ENCODE data around the gene CEACAM4. TPM values are rescaled to one million over a fixed set of nuclear protein-coding genes. Genes with fewer than 3 reads are reported as not detected.

Gene CEACAM4
- total RNA-seq, 2 experiments from 2014 or later: 0.36 to 0.84 TPM

DNA sequence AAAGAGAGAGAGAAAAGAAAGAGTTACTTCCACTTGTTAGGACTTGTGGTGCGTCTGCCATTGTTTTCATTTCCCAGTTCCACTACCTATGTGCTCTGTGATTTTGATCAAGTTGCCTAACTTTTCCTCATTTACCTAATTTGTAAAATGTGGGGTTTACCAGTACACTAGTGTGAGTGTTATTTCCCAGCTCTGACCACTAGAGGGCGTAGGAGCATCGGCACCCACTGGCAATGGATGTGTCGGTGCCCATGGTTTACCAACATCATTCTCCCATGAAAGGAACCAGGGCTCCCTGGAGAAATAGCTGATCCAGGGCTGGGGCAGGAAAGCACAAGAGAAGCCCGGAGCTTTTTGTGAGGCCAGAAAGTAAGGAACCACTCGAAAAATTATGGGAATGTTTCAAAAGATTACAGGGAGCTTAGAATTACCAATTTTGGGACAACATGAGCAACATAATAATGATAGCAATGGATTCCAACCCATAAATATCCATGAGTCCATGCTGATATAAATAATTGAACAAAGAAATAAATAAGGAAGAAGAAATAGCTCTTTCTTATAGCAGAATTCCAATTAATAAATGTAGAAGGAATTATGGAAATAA is 15.1 kb upstream of the CEACAM4 start:
- Mint-ChIP-seq H3K27me3 (peaks cover 14% of the 10 kb centered on the region), H3K36me3 (ENCODE audit: low read depth) (no peaks in the 10 kb centered on the region), H3K4me3 (no peak overlapping the region), H3K27ac (no peak overlapping the region), H3K4me1 (ENCODE audit: low read depth) (peaks cover 37% of the 10 kb centered on the region), H3K9me3 (no peaks in the 10 kb centered on the region)
- Histone ChIP-seq H3K4me3 (ENCODE audit: low read length) (no peak overlapping the region), H3K27me3 (ENCODE audit: control insufficient read depth in 1 of 2, insufficient read depth in 2 of 2, low read length in 2 of 2) (peaks cover 0 to 9% of the 10 kb centered on the region in 2 experiments), H3K9me3 (ENCODE audit: control insufficient read depth in 1 of 2, insufficient read depth in 1 of 2, low read length in 2 of 2) (no peaks in the 10 kb centered on the region), H3K4me1 (ENCODE audit: insufficient read depth, low read length) (peaks cover 38% of the 10 kb centered on the region), H3K27ac (ENCODE audit: low read depth in 1 of 2, low read length in 2 of 2) (no peak overlapping the region), H3K36me3 (ENCODE audit: insufficient read depth, low read length) (no peaks in the 10 kb centered on the region)
- intact Hi-C loops (cut with DNase I, micrococcal nuclease): loop anchor here (5.0 kb wide), 2 partner anchors 50 to 65 kb away; partner anchors contain the start of gene CEACAM5 (in 1 of the 2)
- DNase-seq (peak; percentile 49 to 87 (median 68)), ATAC-seq (ENCODE audit: poor library complexity) (peak; percentile 54)
- CTCF ChIA-PET: interaction anchor here (0.6 to 3.1 kb wide), 12 partner anchors 9 to 1116 kb away, joined by 3 to 10 read pairs (median 3); no protein-coding TSS in a partner anchor
- TF ChIP-seq, protein P1, sequence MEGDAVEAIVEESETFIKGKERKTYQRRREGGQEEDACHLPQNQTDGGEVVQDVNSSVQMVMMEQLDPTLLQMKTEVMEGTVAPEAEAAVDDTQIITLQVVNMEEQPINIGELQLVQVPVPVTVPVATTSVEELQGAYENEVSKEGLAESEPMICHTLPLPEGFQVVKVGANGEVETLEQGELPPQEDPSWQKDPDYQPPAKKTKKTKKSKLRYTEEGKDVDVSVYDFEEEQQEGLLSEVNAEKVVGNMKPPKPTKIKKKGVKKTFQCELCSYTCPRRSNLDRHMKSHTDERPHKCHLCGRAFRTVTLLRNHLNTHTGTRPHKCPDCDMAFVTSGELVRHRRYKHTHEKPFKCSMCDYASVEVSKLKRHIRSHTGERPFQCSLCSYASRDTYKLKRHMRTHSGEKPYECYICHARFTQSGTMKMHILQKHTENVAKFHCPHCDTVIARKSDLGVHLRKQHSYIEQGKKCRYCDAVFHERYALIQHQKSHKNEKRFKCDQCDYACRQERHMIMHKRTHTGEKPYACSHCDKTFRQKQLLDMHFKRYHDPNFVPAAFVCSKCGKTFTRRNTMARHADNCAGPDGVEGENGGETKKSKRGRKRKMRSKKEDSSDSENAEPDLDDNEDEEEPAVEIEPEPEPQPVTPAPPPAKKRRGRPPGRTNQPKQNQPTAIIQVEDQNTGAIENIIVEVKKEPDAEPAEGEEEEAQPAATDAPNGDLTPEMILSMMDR (IDR thresholded peaks at IDR 0.05): peak; percentile 97
- POLR2A ChIA-PET: interaction anchor here (0.8 to 1.1 kb wide), 4 partner anchors 12 to 50 kb away, joined by 3 to 4 read pairs (median 3); no protein-coding TSS in a partner anchor

DNA sequence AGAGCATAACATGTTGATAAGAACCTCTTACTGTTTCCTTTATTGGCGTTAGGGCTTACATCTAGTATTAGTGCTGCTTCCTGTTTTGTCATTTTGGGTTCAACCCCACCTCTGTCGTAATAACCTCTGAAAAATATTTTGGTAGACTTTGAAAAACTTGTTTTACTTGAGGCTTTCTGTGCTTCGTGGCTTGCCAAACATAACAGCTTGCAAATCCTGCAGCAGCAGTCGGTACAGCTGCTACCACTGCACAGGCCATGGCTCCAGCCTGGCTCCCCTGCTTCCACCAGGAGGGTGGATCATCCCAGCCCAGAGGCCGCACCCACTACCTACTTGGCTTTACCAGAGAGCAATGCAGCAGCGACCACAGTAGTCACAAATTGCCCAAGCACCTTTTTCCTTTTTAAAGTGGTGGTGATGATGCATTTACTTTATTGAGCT is 11.8 kb upstream of the CEACAM4 start:
- ChIA-PET CTCF (interaction anchor here (1.3 kb wide), 1 partner anchor 8 kb away, joined by 3 read pairs; no protein-coding TSS in a partner anchor), POLR2A (interaction anchor here (0.7 to 1.3 kb wide), 3 partner anchors 73 to 888 kb away, joined by 3 read pairs; partner anchors contain the start of genes ACTMAP and SNRPA)
- Mint-ChIP-seq H3K9me3 (no peaks in the 10 kb centered on the region), H3K27me3 (peaks cover 38% of the 10 kb centered on the region), H3K27ac (peak overlapping the region; percentile 89), H3K36me3 (ENCODE audit: low read depth) (no peaks in the 10 kb centered on the region), H3K4me1 (ENCODE audit: low read depth) (peaks cover 37% of the 10 kb centered on the region), H3K4me3 (peak overlapping the region; percentile 55)
- peak; percentile 86 for ATAC-seq (ENCODE audit: poor library complexity)
- Histone ChIP-seq H3K27ac (ENCODE audit: low read depth in 1 of 2, low read length in 2 of 2) (peak overlapping the region; percentile 43 to 59), H3K27me3 (ENCODE audit: control insufficient read depth in 1 of 2, insufficient read depth in 2 of 2, low read length in 2 of 2) (peaks cover 0 to 9% of the 10 kb centered on the region in 2 experiments), H3K4me1 (ENCODE audit: insufficient read depth, low read length) (peaks cover 38% of the 10 kb centered on the region), H3K9me3 (ENCODE audit: control insufficient read depth in 1 of 2, insufficient read depth in 1 of 2, low read length in 2 of 2) (no peaks in the 10 kb centered on the region), H3K4me3 (ENCODE audit: low read length) (no peak overlapping the region), H3K36me3 (ENCODE audit: insufficient read depth, low read length) (no peaks in the 10 kb centered on the region)
- intact Hi-C loops (cut with DNase I, micrococcal nuclease): no loop called here
- TF ChIP-seq, protein P1 (IDR thresholded peaks at IDR 0.05): no peak
- DNase-seq: peak in 9 of 14 experiments; percentile 9 to 48 (median 21)

DNA sequence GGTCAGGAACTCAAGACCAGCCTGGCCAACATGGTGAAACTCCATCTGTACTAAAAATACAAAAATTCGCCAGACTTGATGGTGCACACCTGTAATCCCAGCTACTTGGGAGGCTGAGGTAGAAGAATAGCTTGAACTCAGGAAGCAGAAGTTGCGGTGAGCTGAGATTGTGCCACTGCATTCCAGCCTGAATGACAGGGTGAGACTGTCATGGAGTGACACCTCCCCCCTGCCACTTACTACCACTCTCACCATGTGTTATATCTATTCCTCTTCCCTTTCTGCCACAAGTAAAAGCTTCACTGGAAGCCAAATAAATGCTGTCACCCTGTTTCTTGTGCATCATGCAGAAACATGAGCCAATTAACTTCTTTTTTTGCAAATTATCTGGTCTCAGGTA is 10.6 kb upstream of the CEACAM4 start:
- no peaks in the 10 kb centered on the region for H3K9me3 ChIP-seq (ENCODE audit: control insufficient read depth in 1 of 2, insufficient read depth in 1 of 2, low read length in 2 of 2)
- intact Hi-C loops (cut with DNase I, micrococcal nuclease): no loop called here
- no peaks in the 10 kb centered on the region for H3K36me3 Mint-ChIP-seq (ENCODE audit: low read depth)
- CTCF ChIA-PET: interaction anchor here (1.3 kb wide), 1 partner anchor 9 kb away, joined by 3 read pairs; no protein-coding TSS in a partner anchor
- POLR2A ChIA-PET: interaction anchor here (0.9 kb wide), 1 partner anchor 88 kb away, joined by 3 read pairs; no protein-coding TSS in a partner anchor
- DNase-seq (peak in 3 of 14 experiments; percentile 8 to 38 (median 30)), ATAC-seq (ENCODE audit: poor library complexity) (no peak)
- H3K36me3 ChIP-seq (ENCODE audit: insufficient read depth, low read length): no peaks in the 10 kb centered on the region
- H3K9me3 Mint-ChIP-seq: no peaks in the 10 kb centered on the region
- H3K4me3 ChIP-seq (ENCODE audit: low read length): no peak overlapping the region
- H3K4me3 Mint-ChIP-seq: no peak overlapping the region
- H3K27ac ChIP-seq (ENCODE audit: low read depth in 1 of 2, low read length in 2 of 2): no peak overlapping the region
- TF ChIP-seq, protein P1 (IDR thresholded peaks at IDR 0.05): no peak
- H3K27ac Mint-ChIP-seq: peak overlapping the region; percentile 89
- H3K27me3 Mint-ChIP-seq: peaks cover 42% of the 10 kb centered on the region
- peaks cover 38% of the 10 kb centered on the region for H3K4me1 ChIP-seq (ENCODE audit: insufficient read depth, low read length)
- peaks cover 5 to 14% of the 10 kb centered on the region in 2 experiments for H3K27me3 ChIP-seq (ENCODE audit: control insufficient read depth in 1 of 2, insufficient read depth in 2 of 2, low read length in 2 of 2)
- H3K4me1 Mint-ChIP-seq (ENCODE audit: low read depth): peaks cover 37% of the 10 kb centered on the region

Data from CD4-positive, alpha-beta T cell (primary cell).